Keratinocyte (primary cell): Measurements from ENCODE around the gene CALHM1. TPM values are rescaled to one million over a fixed set of nuclear protein-coding genes. Genes with fewer than 3 reads are reported as not detected.

Source experiments
- DNase-seq: peaks from one replicate; pipeline ENCODE4 v3.0.0-alpha.2; 2011; ENCODE audit warnings: low read depth, missing footprints, low spot score
- FAIRE-seq: peaks from 2 replicates; lab custom pipeline; 2011; peaks lifted over from hg19 to GRCh38; lab: Jason Lieb, UNC
- H2AFZ ChIP-seq: 2 replicates; pipeline ENCODE4 v1.6.0; 2012; ENCODE audit warnings: low read length, control low read depth, inconsistent platforms; ENCODE audit not compliant: control insufficient read depth
- H3K27ac ChIP-seq: 2 replicates; pipeline ENCODE4 v1.5.1; 2011; ENCODE audit warnings: low read length; ENCODE audit not compliant: control insufficient read depth, insufficient read depth
- H3K27me3 ChIP-seq: 3 replicates; pipeline ENCODE4 v1.6.0; 2011; ENCODE audit warnings: low read length; ENCODE audit not compliant: control insufficient read depth, insufficient read depth; ENCODE audit errors: extremely low read depth
- H3K36me3 ChIP-seq, 2 experiments: 2 replicates in 1 of 2; 3 replicates in 1 of 2; pipeline ENCODE4 v1.5.1; 2011; ENCODE audit warnings: low read length in 2 of 2, mild to moderate bottlenecking in 1 of 2; ENCODE audit not compliant: control insufficient read depth in 2 of 2, insufficient read depth in 2 of 2; ENCODE audit errors: extremely low read depth in 1 of 2
- H3K4me1 ChIP-seq: 3 replicates; pipeline ENCODE4 v1.5.1; 2011; ENCODE audit warnings: low read length; ENCODE audit not compliant: control insufficient read depth, insufficient read depth; ENCODE audit errors: extremely low read depth
- H3K4me2 ChIP-seq: 3 replicates; pipeline ENCODE4 v1.6.0; 2011; ENCODE audit warnings: low read depth, low read length; ENCODE audit not compliant: control insufficient read depth, insufficient read depth; ENCODE audit errors: extremely low read depth
- H3K4me3 ChIP-seq, 3 experiments: fragments of 200-600 bp in 1 of 3; sonication (generic) in 1 of 3; 2 replicates in 2 of 3; 3 replicates in 1 of 3; pipeline ENCODE4 v1.5.1; 2011 to 2016; ENCODE audit warnings: low read length in 3 of 3, mild to moderate bottlenecking in 3 of 3, control low read depth in 2 of 3, inconsistent platforms in 1 of 3, low read depth in 1 of 3, mixed read lengths in 1 of 3, mixed run types in 1 of 3, moderate library complexity in 1 of 3; ENCODE audit not compliant: control insufficient read depth in 2 of 3, insufficient read depth in 2 of 3; ENCODE audit errors: extremely low read depth in 1 of 3
- H3K79me2 ChIP-seq: 2 replicates; pipeline ENCODE4 v1.6.0; 2012; ENCODE audit warnings: low read length; ENCODE audit not compliant: control insufficient read depth, insufficient read depth
- H3K9ac ChIP-seq: 3 replicates; pipeline ENCODE4 v1.6.0; 2011; ENCODE audit warnings: low read length; ENCODE audit not compliant: control insufficient read depth, insufficient read depth; ENCODE audit errors: extremely low read depth
- H3K9me1 ChIP-seq: 3 replicates; pipeline ENCODE4 v1.6.0; 2011; ENCODE audit warnings: low read length; ENCODE audit not compliant: control insufficient read depth, insufficient read depth; ENCODE audit errors: extremely low read depth
- H3K9me3 ChIP-seq: 2 replicates; pipeline ENCODE4 v1.5.1; 2012; ENCODE audit warnings: low read depth, low read length; ENCODE audit not compliant: control insufficient read depth
- H4K20me1 ChIP-seq: 3 replicates; pipeline ENCODE4 v1.6.0; 2011; ENCODE audit warnings: low read length; ENCODE audit not compliant: control insufficient read depth, insufficient read depth; ENCODE audit errors: extremely low read depth
- CTCF ChIP-seq, 3 experiments: IDR thresholded peaks in 1 of 3; conservative IDR thresholded peaks in 1 of 3; optimal IDR thresholded peaks in 1 of 3; 2 replicates in 2 of 3; 3 replicates in 1 of 3; pipeline versions ENCODE3 to v1.5.1; 2011; ENCODE audit warnings: low read length in 3 of 3, mild to moderate bottlenecking in 3 of 3, moderate library complexity in 2 of 3, control low read depth in 1 of 3, inconsistent platforms in 1 of 3; ENCODE audit not compliant: insufficient read depth in 2 of 3; ENCODE audit errors: extremely low read depth in 1 of 3
- EZH2 ChIP-seq: IDR thresholded peaks from one replicate; pipeline ENCODE4 v1.6.1; 2012; ENCODE audit warnings: inconsistent platforms, mild to moderate bottlenecking, low read length, moderate library complexity
- dilution Hi-C: fragments of 300-500 bp; cut with MboI; formaldehyde crosslinking; loops from one replicate; pipeline ENCODE4 v1.7.0; 2020; ENCODE audit warnings: low sequenced_read_pairs; ENCODE audit not compliant: extremely low pct_ligation_motif_present
- polyA plus RNA-seq, 5 experiments: library from polyadenylated mRNA; depleted of rRNA in 3 of 5; stranded (reverse) in 3 of 5; stranded (forward) in 1 of 5; unstranded in 1 of 5; fragments of >200 nt; gene quantifications; 1 replicate in 1 of 5; 2 replicates in 3 of 5; 3 replicates in 1 of 5; pipeline versions ENCODE4 v1.2.1 to v1.2.3, GENCODE V29; 2011 to 2012; ENCODE audit warnings: missing spikeins in 2 of 5, low read depth in 1 of 5, low replicate concordance in 1 of 5

The CALHM1 gene
- polyA plus RNA-seq, 1 donor (not counting 4 experiments of a cell fraction or from before 2014, with no cell fraction given), result not detected

GRCh38 chr10:103466734-103467133 lies 8.0 kb upstream of the CALHM1 start:
- dilution Hi-C loops, result no loop called here
- no peak for FAIRE-seq
- DNase-seq, result no peak

DNA sequence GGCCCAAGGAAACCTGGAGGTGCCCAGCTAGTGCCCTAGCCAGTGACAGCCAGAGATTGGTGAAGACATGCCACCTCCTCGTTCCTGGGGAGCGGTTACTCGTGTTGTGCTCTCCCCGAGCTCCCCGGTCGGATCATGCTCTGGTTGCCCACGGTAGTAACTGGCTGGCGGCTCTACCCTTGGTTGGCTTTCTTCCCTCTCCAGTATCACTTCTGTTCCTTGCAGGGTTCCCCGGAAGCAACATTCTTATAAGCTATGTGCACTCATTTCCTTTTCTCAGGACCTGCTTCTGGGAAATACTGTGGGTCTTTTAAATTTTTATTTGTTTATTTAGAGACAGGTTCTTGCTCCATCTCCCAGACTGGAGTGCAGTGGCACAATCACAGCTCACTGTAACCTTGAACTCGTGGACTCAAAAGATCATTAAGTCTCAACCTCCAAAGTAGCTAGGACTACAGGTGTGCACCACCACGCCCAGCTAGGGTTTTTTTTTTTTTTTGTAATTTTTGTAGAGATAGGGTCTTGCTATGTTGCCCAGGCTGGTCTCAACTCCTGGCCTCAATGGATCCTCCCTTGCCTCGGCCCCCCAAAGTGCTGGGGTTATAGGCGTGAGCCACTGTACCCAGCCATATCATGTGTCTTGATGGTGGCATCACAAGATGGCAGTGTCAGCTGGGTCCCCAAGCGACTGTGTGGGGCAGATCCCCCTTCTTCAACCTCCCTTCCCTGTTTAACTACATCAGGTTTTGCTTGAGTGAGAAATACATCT lies 6.9 kb upstream of the CALHM1 start:
- DNase-seq, result no peak
- Histone ChIP-seq H3K9me1 (no peaks in the 10 kb centered on the region), H3K27me3 (peaks cover 9% of the 10 kb centered on the region), H3K79me2 (no peaks in the 10 kb centered on the region), H4K20me1 (no peaks in the 10 kb centered on the region), H3K4me1 (no peaks in the 10 kb centered on the region), H3K9me3 (no peaks in the 10 kb centered on the region), H3K4me2 (no peak overlapping the region), H3K27ac (no peak overlapping the region), H3K36me3 (no peaks in the 10 kb centered on the region), H3K4me3 (no peak overlapping the region), H3K9ac (no peak overlapping the region), H2AFZ (no peak overlapping the region)
- no peak for TF ChIP-seq EZH2
- TF ChIP-seq CTCF (optimal IDR thresholded peaks at IDR 0.05 in 1 of 3, IDR thresholded peaks at IDR 0.05 in 1 of 3, conservative IDR thresholded peaks at IDR 0.05 in 1 of 3; ENCODE audit: extremely low read depth in 1 of 3, insufficient read depth in 2 of 3, low read length in 3 of 3), result no peak
- dilution Hi-C loops, result no loop called here
- no peak for FAIRE-seq

More at GRCh38 chr10:103466734-103467133, 8.0 kb upstream of the CALHM1 start:
- no peaks in the 10 kb centered on the region for H3K79me2 ChIP-seq
- no peaks in the 10 kb centered on the region for H4K20me1 ChIP-seq
- H3K9me1 ChIP-seq, result no peaks in the 10 kb centered on the region
- TF ChIP-seq EZH2, result no peak
- TF ChIP-seq CTCF (optimal IDR thresholded peaks at IDR 0.05 in 1 of 3, IDR thresholded peaks at IDR 0.05 in 1 of 3, conservative IDR thresholded peaks at IDR 0.05 in 1 of 3; ENCODE audit: extremely low read depth in 1 of 3, insufficient read depth in 2 of 3, low read length in 3 of 3), result no peak
- no peak overlapping the region for H3K4me3 ChIP-seq
- no peak overlapping the region for H3K27ac ChIP-seq
- H2AFZ ChIP-seq, result no peak overlapping the region
- no peaks in the 10 kb centered on the region for H3K9me3 ChIP-seq
- H3K36me3 ChIP-seq, result no peaks in the 10 kb centered on the region
- H3K27me3 ChIP-seq, result peaks cover 9% of the 10 kb centered on the region
- no peaks in the 10 kb centered on the region for H3K4me1 ChIP-seq
- no peak overlapping the region for H3K9ac ChIP-seq
- H3K4me2 ChIP-seq, result no peak overlapping the region
